IMR-90 (cell line): ENCODE data around the gene MAS1. TPM values are rescaled to one million over a fixed set of nuclear protein-coding genes. Genes with fewer than 3 reads are reported as not detected.
"Not testable (repeated sequence)": the region's sequence is repeated elsewhere in the genome, so short reads cannot be mapped to it uniquely, and the experiment has no call there.

Experiments
- ATAC-seq: fragments of 200-7000 bp; cut with Tn5 transposase; 2 replicates; pipeline ENCODE4 v1.9.1; 2020; ENCODE audit warnings: low read depth, mild to moderate bottlenecking, moderate library complexity
- BruUV-seq: library from RNA; stranded (reverse); fragments of 400-500 nt; replicated peaks from 2 replicates; lab custom pipeline; 2021; lab: Mats Ljungman, UMichigan
- CTCF ChIA-PET: fragments of 300-600 bp; formaldehyde crosslinking; extraction: SDS; loops from one replicate; lab custom pipeline; 2021; ENCODE audit warnings: antibody characterized with exemption; lab: Yijun Ruan, JAX
- POLR2A ChIA-PET: fragments of 300-600 bp; sonication (Branson Sonifier 250); formaldehyde crosslinking; loops from one replicate; lab custom pipeline; 2022; ENCODE audit warnings: antibody characterized with exemption; ENCODE audit not compliant: unreplicated experiment; lab: Charles Lee
- DNase-seq: peaks from one replicate; pipeline ENCODE4 v3.0.0; 2013
- H2AFZ ChIP-seq: replicated peaks from 2 replicates; pipeline ENCODE3; 2013; ENCODE audit warnings: low read length, mild to moderate bottlenecking; ENCODE audit not compliant: poor library complexity
- H2AK5ac ChIP-seq: 2 replicates; pipeline ENCODE4 v1.6.1; 2013; ENCODE audit warnings: low read depth, low read length, inconsistent platforms
- H2AK9ac ChIP-seq: replicated peaks from 2 replicates; pipeline ENCODE3; 2013; ENCODE audit warnings: mild to moderate bottlenecking, low read depth, low read length, moderate library complexity; ENCODE audit not compliant: poor library complexity
- H2BK120ac ChIP-seq: 2 replicates; pipeline ENCODE4 v1.6.1; 2013; ENCODE audit warnings: low read depth, low read length, inconsistent platforms
- H2BK15ac ChIP-seq: 3 replicates; pipeline ENCODE4 v1.6.1; 2013; ENCODE audit warnings: low read depth, low read length, inconsistent platforms
- H2BK20ac ChIP-seq: 2 replicates; pipeline ENCODE4 v1.6.1; 2013; ENCODE audit warnings: low read depth, mild to moderate bottlenecking, inconsistent platforms, low read length, moderate library complexity
- H2BK5ac ChIP-seq: 2 replicates; pipeline ENCODE4 v1.6.1; 2013; ENCODE audit warnings: mild to moderate bottlenecking, low read depth, low read length, inconsistent platforms; ENCODE audit not compliant: poor library complexity, severe bottlenecking
- H3K14ac ChIP-seq: replicated peaks from 2 replicates; pipeline ENCODE4 v1.6.1; 2013; ENCODE audit warnings: low read depth, low read length, inconsistent platforms
- H3K18ac ChIP-seq: 2 replicates; pipeline ENCODE4 v1.6.1; 2013; ENCODE audit warnings: low read depth, low read length, control low read depth
- H3K23ac ChIP-seq: 2 replicates; pipeline ENCODE4 v1.6.1; 2013; ENCODE audit warnings: low read depth, low read length, inconsistent platforms
- H3K27ac ChIP-seq: 2 replicates; pipeline ENCODE4 v1.5.1; 2013; ENCODE audit warnings: mild to moderate bottlenecking, control low read depth, low read length; ENCODE audit not compliant: insufficient read depth
- H3K27me3 ChIP-seq: 2 replicates; pipeline ENCODE4 v1.6.1; 2013; ENCODE audit warnings: low read length; ENCODE audit not compliant: control insufficient read depth, insufficient read depth
- H3K36me3 ChIP-seq: 2 replicates; pipeline ENCODE4 v1.6.1; 2013; ENCODE audit warnings: low read length, mixed read lengths; ENCODE audit not compliant: control insufficient read depth, insufficient read depth
- H3K4ac ChIP-seq: 2 replicates; pipeline ENCODE4 v1.6.1; 2013; ENCODE audit warnings: low read depth, low read length, inconsistent platforms
- H3K4me1 ChIP-seq: 2 replicates; pipeline ENCODE4 v1.6.1; 2013; ENCODE audit warnings: low read length, mixed read lengths; ENCODE audit not compliant: control insufficient read depth, insufficient read depth
- H3K4me2 ChIP-seq: 2 replicates; pipeline ENCODE4 v1.6.1; 2013; ENCODE audit warnings: low read depth, mild to moderate bottlenecking, control low read depth, low read length, moderate library complexity
- H3K4me3 ChIP-seq: 2 replicates; pipeline ENCODE4 v1.5.1; 2013; ENCODE audit warnings: low read depth, mild to moderate bottlenecking, control low read depth, low read length, moderate library complexity; ENCODE audit not compliant: insufficient read depth
- H3K56ac ChIP-seq: 2 replicates; pipeline ENCODE4 v1.6.1; 2013; ENCODE audit warnings: low read length, inconsistent platforms; ENCODE audit not compliant: insufficient read depth; ENCODE audit errors: extremely low read depth
- H3K79me1 ChIP-seq, 2 experiments: 2 replicates each; pipeline ENCODE4 v1.6.1; 2013; ENCODE audit warnings: low read length in 2 of 2, inconsistent platforms in 1 of 2, low read depth in 1 of 2
- H3K9ac ChIP-seq: 2 replicates; pipeline ENCODE4 v1.6.1; 2013; ENCODE audit warnings: low read depth, low read length, control low read depth
- H3K9me1 ChIP-seq: 2 replicates; pipeline ENCODE4 v1.6.1; 2013; ENCODE audit warnings: low read length, inconsistent platforms; ENCODE audit not compliant: insufficient read depth
- H3K9me3 ChIP-seq: 2 replicates; pipeline ENCODE4 v1.6.1; 2013; ENCODE audit warnings: low read length; ENCODE audit not compliant: control insufficient read depth, insufficient read depth
- H4K20me1 ChIP-seq: 2 replicates; pipeline ENCODE4 v1.6.1; 2013; ENCODE audit warnings: low read length, inconsistent platforms; ENCODE audit not compliant: insufficient read depth
- H4K5ac ChIP-seq: 2 replicates; pipeline ENCODE4 v1.6.1; 2013; ENCODE audit warnings: mild to moderate bottlenecking, low read depth, low read length, control low read depth
- H4K8ac ChIP-seq, 2 experiments: 2 replicates each; pipeline ENCODE4 v1.6.1; 2013; ENCODE audit warnings: low read depth in 2 of 2, low read length in 2 of 2, control low read depth in 1 of 2, inconsistent platforms in 1 of 2
- H4K91ac ChIP-seq: 2 replicates; pipeline ENCODE4 v1.6.1; 2013; ENCODE audit warnings: low read depth, low read length, inconsistent platforms; ENCODE audit not compliant: insufficient read depth
- WGBS, 2 experiments: methylation state at CpG; one replicate each; pipeline versions ENCODE4 v1.1.5 to v1.1.7; 2013; ENCODE audit warnings: missing lambda C conversion rate in 2 of 2; ENCODE audit not compliant: insufficient read length in 1 of 2; ENCODE audit errors: extremely low coverage in 2 of 2; 5-methylcytosine and 5-hydroxymethylcytosine counted together
- dilution Hi-C: fragments of 300-500 bp; cut with HindIII; formaldehyde crosslinking; loops from one replicate; pipeline ENCODE4 v1.14.3; 2018; ENCODE audit warnings: low sequenced_read_pairs; ENCODE audit not compliant: unreplicated experiment
- in situ Hi-C: fragments of 300-500 bp; cut with MboI; formaldehyde crosslinking; loops from 3 replicates; pipeline ENCODE4 v1.14.3; 2019; ENCODE audit warnings: low sequenced_read_pairs, inconsistent platforms, mixed read lengths
- intact Hi-C: fragments of 100-400 bp; cut with micrococcal nuclease; formaldehyde crosslinking; loops from 2 replicates; pipeline ENCODE4 v1.10.0; 2022
- polyA plus RNA-seq, 3 experiments: library from polyadenylated mRNA; depleted of rRNA; stranded (reverse); fragments of >200 nt; gene quantifications; 2 replicates each; pipeline ENCODE4 v1.2.3, GENCODE V29; 2012; ENCODE audit warnings: low replicate concordance in 1 of 3
- total RNA-seq: library from RNA; depleted of rRNA; stranded (reverse); fragments of >200 nt; gene quantifications from 2 replicates; pipeline ENCODE4 v1.2.3, GENCODE V29; 2012

The MAS1 gene
- total and polyA plus RNA-seq, 2 of the 4 experiments (the other 2 are of a cell fraction): under 0.01 TPM; not detected in 1

DNA sequence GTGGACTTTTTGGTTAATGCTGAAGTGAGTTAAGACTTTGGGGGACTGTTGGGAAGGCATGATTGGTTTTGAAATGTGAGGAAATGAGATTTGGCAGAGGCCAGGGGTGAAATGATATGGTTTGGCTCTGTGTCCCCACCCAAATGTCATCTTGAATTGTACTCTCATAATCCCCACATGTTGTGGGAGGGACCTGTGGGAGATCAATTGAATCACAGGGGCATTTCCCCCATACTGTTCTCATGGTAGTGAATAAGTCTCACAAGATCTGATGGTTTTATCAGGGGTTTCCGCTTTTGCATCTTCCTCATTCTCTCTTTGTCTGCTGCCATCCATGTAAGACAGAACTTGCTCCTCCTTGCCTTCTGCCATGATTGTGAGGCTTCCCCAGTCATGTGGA lies 40.9 kb upstream of the MAS1 start:
- no CpG with 5 or more reads among the region's 1 CpG for WGBS, 2 experiments
- H2BK120ac ChIP-seq, BruUV-seq, H3K4me1 ChIP-seq, intact Hi-C loops, H3K9me1 ChIP-seq, H4K8ac ChIP-seq, H3K4ac ChIP-seq, H3K9ac ChIP-seq, H4K20me1 ChIP-seq, H2BK20ac ChIP-seq, ATAC-seq, CTCF ChIA-PET, POLR2A ChIA-PET, H3K79me1 ChIP-seq, H3K36me3 ChIP-seq, H3K18ac ChIP-seq, H3K56ac ChIP-seq, H3K23ac ChIP-seq, H4K91ac ChIP-seq, H2AFZ ChIP-seq, H3K27ac ChIP-seq, H2BK15ac ChIP-seq, H3K4me3 ChIP-seq, H3K14ac ChIP-seq, DNase-seq, H2AK5ac ChIP-seq, H3K9me3 ChIP-seq, H2BK5ac ChIP-seq, H3K27me3 ChIP-seq, H3K4me2 ChIP-seq, H2AK9ac ChIP-seq, dilution Hi-C loops, H4K5ac ChIP-seq: not testable (repeated sequence)
- in situ Hi-C loops: loop anchor here (25.0 kb wide), 1 partner anchor 612 kb away; no protein-coding TSS in a partner anchor
